ENCODE data around the gene LHB. TPM values are rescaled to one million over a fixed set of nuclear protein-coding genes. Genes with fewer than 3 reads are reported as not detected.

LHB gene
- total and polyA plus RNA-seq, 2 donors (not counting 3 experiments of a cell fraction or from before 2014, with no cell fraction given), result 1.3 TPM; not detected in 1

DNA sequence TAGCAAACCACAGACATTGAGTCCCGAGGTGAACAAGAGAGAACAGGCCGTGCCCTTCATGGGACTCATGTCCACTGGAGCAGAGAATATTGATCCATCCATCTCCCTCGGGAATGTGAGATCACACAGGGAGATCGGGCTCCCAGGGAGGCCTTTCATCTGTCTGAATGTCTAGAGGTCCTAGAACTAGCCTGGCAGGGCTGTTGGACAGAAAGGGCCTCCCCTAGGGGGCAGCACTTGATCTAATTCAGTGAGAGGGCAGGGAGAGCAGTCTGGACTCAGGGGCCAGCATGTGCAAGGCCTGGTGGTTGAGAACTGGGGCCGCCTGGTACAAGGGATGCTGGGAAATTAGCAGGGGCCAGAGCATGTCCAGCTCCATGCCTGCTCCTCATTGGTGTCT, 18.9 kb downstream of the LHB start:
- POLR2A ChIA-PET, result interaction anchor here (1.0 kb wide), 1 partner anchor 33 kb away, joined by 3 read pairs; the partner anchor contains the start of gene FTL
- FAIRE-seq, result peak; percentile 37
- peaks cover 39% of the 10 kb centered on the region for H3K79me2 ChIP-seq (ENCODE audit: control insufficient read depth, insufficient read depth, low read length)

More for the DNA sequence above, 18.9 kb downstream of the LHB start:
- CTCF ChIA-PET, result interaction anchor here (0.6 to 2.3 kb wide), 14 partner anchors 10 to 227 kb away, joined by 3 to 12 read pairs (median 5); no protein-coding TSS in a partner anchor
- Histone ChIP-seq H3K4me2 (ENCODE audit: insufficient read depth, low read length) (no peak overlapping the region), H3K4me3 (replicated peaks in 1 of 3; ENCODE audit: insufficient read depth in 1 of 3, low read depth in 1 of 3, low read length in 3 of 3) (no peak overlapping the region), H3K27me3 (ENCODE audit: control insufficient read depth in 2 of 2, insufficient read depth in 2 of 2, low read length in 2 of 2) (no peaks in the 10 kb centered on the region), H3K36me3 (ENCODE audit: control insufficient read depth in 2 of 2, extremely low read depth in 1 of 2, insufficient read depth in 2 of 2, low read length in 2 of 2) (peaks cover 0 to 2% of the 10 kb centered on the region in 2 experiments), H3K4me1 (ENCODE audit: control insufficient read depth, extremely low read depth, insufficient read depth, low read length) (peaks cover 7% of the 10 kb centered on the region), H3K9me1 (replicated peaks; ENCODE audit: control insufficient read depth, extremely low read depth, insufficient read depth, low read length) (no peaks in the 10 kb centered on the region), H4K20me1 (replicated peaks; ENCODE audit: control insufficient read depth, extremely low read depth, insufficient read depth, low read length) (no peaks in the 10 kb centered on the region), H3K9ac (replicated peaks; ENCODE audit: extremely low read depth, insufficient read depth, low read length) (no peak overlapping the region), H3K9me3 (replicated peaks; ENCODE audit: control insufficient read depth, insufficient read depth, low read length) (no peaks in the 10 kb centered on the region), H2AFZ (ENCODE audit: low read depth, low read length) (no peak overlapping the region), H3K27ac (ENCODE audit: insufficient read depth, low read depth, low read length) (no peak overlapping the region)
- dilution Hi-C loops (cut with MboI; ENCODE audit: extremely low pct_ligation_motif_present, low sequenced_read_pairs) (no loop called here), intact Hi-C loops (cut with micrococcal nuclease) (loop anchor here (2.0 to 10.0 kb wide), 3 partner anchors 77 to 363 kb away; partner anchors contain the start of genes DBP, HRC and TRPM4)
- peak; percentile 47 for DNase-seq (ENCODE audit: low read depth, low spot score)
- BruUV-seq (replicated peaks), result no TSS peak
- TF ChIP-seq CTCF (IDR thresholded peaks at IDR 0.05; ENCODE audit: extremely low read depth in 1 of 2, insufficient read depth in 1 of 2, low read depth in 1 of 2, low read length in 2 of 2) (peak; percentile 64 to 69), POLR2AphosphoS5 (IDR thresholded peaks at IDR 0.05; ENCODE audit: insufficient read depth, low read depth, low read length) (no peak), JUN (IDR thresholded peaks at IDR 0.05; ENCODE audit: borderline replicate concordance, insufficient read depth, insufficient read length, low read depth) (no peak)
